Activated CD8-positive, alpha-beta memory T cell treated with anti-CD3 and anti-CD28 coated beads for 24 hours (primary cell): ENCODE data around the gene IL1A.

Experiments used
- DNase-seq: peaks from one replicate; pipeline ENCODE4 v3.0.0-alpha.2; 2020

The IL1A gene

DNA sequence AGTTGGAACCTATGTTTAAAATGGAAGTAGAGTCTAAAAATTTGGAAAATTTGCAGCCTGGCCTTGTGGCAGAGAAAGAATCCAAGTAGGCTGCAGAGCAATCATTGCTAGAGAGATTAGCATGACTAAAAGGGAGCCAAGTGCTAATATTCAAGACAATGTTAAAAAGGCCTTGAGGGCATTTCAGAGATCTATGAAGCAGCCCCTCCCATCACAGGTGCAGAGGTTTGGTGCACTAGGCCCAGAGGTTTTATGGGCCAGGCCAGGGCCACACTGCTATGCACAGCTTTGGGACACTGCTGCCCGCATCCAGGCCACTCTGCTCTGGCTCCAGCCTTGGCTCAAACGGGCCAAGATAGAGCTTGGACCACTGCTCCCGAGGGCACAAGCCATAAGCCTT, 6.7 kb upstream of the IL1A start:
- no peak for DNase-seq

DNA sequence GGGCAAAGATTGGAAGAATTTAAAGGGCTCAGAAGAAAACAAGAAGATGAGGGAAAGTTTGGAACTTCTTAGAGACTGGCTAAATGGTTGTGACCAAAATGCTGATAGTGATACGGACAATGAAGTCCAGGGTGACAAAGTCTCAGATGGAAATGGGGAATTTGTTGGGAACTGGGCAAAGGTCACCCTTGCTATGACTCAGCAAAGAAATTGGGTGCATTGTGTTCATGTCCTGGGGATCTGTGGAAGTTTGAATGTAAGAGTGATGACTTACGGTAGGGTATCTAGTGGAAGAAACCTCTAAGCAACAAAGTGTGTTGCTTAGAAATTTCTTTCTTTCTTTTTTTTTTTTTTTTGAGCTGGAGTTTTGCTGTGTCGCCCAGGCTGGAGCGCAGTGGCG, 6.0 kb upstream of the IL1A start:
- DNase-seq: no peak

- no peak for DNase-seq
These were observed 4.9 kb upstream of the IL1A start for GRCh38 chr2:112789186-112789585.

- DNase-seq: no peak
These were observed 4.4 kb upstream of the IL1A start for GRCh38 chr2:112788653-112789052.

DNA sequence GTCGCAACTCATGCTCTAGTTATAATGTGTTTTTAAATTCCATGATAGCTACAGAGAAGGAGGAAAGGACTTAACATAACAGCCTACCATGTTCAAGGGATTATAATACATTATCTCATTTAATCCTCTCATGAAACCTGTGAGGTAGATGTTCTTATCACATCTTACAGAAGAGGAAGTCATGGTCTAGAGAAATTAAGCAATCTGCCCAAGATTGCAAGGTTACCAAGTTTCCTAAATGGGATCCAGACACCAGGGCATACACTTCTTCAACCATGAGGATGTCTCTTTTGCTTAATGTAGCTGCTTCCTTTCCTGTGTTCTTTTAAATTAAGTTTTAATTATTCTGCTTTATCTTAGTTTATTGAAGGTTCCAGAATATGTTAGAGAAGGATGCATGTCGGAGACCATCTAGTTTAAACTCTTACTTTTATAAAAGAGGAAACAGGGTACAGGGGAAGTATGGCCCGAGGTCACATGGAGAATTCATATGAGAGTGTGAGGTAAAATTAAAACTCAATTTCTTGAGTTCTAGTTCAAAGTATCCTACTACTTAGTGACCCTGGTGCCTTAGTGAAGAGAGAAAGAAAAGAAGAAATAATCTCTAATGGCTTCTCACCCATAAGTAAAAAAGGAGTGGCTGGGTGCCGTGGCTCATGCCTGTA, 3.6 kb upstream of the IL1A start:
- DNase-seq: no peak

- DNase-seq: no peak
These were observed 3.0 kb upstream of the IL1A start for GRCh38 chr2:112787294-112787693.

DNA sequence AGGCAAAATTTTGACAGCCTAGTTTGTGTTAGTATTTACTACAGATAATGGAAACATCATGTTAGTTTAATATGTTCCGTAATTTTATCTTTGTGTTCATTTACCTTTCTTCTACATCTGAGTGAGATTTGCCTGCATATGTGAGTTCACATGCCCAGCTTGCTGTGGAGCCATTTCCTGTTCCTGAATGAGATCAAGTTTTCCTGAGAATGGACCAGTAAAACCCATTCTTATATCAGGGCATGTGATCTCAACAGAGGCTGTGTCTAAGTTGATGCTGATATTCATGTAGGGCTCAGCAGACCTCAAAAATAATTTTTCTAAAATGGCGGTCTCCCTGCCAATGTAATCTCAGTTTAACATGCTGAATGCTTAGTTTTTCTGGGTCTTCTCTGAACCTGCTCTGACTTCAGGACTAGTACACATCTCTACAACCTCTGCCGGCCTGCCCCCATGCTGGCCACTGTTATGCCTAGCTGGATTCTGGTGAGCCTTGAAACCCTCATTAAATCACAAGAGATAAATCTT, 1.0 kb downstream of the IL1A start:
- no peak for DNase-seq

- DNase-seq: no peak
These were observed 2.0 kb downstream of the IL1A start for GRCh38 chr2:112782234-112782799.

- DNase-seq: no peak
These were observed 4.7 kb downstream of the IL1A start for GRCh38 chr2:112779598-112779997.

DNA sequence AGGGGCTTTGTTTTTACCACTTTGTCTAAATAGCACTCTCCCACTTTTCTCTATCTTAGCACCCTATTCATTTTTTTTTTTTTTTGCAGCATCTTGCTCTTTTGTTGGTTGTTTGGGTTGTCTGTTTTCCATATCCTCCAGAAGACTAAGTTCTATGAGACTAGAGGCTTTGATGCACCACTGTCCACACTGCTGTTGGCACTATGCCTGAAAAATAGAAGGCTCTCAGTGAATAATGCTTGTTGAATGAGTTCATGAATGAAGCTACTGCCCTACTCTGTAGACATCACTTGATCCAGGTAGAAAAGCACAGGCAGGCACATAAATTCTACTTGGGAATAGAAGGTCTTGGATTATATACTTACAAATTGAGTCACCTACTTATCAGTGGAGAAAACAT, 7.3 kb downstream of the IL1A start:
- DNase-seq: no peak

DNA sequence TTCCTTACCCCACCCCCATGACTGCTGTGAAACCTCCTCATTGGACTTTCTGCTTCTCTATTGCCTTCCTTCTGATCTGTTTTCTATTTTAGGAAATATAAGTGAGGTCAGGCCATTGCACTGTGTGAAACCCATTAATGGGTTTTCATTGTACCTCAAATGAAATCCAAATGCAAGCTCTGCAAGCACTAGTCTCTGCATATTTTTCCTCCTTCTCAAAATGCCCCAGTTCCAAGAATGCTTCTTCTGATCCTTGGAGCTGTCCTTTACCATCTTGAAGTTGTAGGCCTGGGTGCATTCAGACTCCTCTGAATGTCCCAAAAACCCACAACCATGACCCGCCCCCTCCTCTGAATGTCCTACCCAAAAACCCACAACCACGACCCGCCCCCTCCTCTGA, 8.2 kb downstream of the IL1A start:
- DNase-seq: no peak

DNA sequence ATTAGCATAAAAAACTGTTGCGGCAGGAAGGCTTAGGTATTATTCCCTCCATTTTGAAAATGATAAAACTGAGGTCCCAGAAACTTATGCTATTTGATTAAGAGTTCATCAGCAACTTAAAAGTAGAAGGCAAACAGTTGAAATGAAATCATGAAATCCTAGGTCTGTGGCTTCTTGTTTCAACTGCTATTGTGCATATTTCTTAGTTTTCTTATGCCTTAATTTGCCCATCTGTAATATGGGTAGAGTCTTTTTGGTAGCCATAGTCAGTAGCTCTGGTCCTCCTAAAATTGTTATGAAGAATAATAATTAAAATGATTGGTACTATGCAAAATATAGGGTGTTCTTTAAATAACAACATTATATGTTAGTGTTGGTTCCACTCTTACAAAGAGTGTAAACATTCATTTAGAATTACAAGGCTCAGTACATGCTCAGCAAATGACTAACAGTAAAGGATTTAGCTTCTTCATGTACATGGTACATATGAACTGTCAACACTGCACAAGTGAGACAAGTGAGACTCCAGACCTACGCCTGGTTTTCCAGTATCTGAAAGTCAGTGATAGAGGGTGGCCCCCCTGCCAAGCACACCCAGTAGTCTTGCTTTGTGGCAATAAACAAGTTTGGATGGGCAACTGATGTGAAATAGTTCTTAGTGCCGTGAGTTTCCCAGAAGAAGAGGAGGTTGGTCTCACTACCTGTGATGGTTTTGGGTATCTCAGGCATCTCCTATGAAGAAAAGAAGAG, 9.6 kb downstream of the IL1A start:
- DNase-seq: no peak

GRCh38 chr2:112773556-112773955, 10.7 kb downstream of the IL1A start:
- DNase-seq: no peak

DNA sequence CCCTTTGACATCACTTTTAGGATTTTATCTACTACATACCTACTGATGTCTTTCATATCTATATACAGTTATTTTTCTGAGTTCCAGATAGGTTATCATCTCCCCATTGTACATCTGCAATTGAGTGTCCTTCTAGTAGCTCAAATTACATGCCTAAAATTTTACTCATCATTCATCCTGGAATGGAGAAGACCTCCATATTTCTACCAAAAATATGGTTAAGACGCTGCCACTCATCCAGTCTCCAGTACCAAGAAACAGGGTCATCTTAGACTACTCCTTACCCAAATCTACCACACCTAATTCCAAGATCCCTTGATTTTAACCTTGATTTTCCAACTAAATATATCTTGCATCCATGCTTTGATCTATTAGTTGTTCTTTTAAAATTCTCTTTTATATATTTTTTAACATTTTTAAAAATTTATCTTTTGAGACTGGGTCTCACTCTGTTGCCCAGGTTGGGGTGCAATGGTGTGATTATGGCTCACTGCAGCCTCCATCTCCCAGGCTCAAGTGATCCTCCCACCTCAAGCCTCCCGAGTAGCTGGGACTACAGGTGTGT, 11.3 kb downstream of the IL1A start:
- DNase-seq: no peak

- DNase-seq: no peak
These were observed 12.0 kb downstream of the IL1A start for GRCh38 chr2:112772322-112772721.

- no peak for DNase-seq
These were observed 15.9 kb downstream of the IL1A start for GRCh38 chr2:112768432-112768831.

GRCh38 chr2:112767693-112768330, 16.5 kb downstream of the IL1A start:
- no peak for DNase-seq

DNA sequence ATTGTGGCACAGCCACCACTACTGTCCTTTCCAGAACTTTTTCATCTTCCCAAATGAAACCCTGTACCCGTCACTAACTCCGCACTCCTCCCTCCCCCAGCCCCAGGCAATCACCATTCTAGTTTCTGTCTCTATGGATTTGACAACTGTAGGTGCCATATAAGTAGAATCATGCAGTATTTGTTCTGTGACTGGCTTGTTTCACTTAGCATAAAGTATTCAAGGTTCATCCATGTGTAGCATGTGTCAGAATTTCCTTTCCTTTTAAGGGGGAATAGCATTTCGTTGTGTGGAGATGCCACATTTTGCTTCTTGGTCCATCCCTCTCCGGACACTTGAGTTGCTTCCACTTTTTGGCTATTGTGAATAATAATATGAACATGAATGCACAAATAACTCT, 19.0 kb downstream of the IL1A start:
- DNase-seq: no peak

DNA sequence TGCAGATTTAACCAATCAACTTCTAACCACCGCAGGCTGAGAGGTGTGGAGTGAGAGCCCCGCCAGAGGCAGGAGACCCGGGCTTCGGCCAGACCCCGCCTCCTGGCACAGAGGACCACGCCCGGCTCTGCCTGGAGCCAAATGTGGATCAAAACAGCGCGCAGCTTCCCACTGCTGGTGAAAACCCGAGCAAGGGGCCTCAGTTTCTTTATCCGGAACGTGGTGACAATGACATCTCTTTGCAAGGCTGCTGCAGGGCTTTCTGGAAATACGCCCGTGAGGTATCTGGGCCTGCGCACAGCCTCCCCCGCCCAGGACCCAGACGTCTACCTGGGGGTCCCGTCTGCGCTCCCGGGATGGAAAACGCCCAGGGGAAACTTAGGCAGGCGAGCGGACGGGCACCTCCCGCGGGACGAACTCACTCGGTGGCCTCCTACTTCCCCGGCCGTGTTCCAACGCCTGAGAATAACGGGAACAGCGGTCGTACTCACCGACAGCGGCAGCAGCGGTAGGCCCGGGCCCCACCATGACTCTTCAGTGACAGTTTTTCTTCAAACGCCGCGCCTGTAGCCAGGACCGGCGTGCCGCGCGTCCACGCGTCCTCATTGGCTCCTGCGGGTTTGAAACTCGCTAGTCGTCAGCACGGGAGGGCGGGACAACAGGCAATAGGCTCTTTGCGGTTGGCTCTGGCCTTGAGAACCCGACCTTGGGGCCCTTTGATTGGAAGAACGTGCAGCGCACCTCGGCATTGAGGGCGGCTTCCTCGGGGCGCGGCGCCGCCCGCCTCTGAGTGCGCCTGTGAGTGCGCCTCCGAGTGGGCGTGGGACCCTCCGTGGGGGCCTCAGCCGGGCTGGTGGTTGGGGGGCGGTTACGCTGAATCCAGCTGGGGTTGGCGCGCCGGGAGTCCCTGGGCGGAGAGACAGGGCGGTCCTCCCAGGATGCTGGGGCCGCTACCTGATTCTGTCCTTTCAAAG, 19.9 kb downstream of the IL1A start, which contains the start of gene CKAP2L:
TSS of gene CKAP2L (minus strand) at position 539 of the 974 bp plus-strand sequence. CDS start at position 528, 11 bp downstream.
- DNase-seq: peak; percentile 95

GRCh38 chr2:112762276-112762675, 22.0 kb downstream of the IL1A start:
- no peak for DNase-seq

DNA sequence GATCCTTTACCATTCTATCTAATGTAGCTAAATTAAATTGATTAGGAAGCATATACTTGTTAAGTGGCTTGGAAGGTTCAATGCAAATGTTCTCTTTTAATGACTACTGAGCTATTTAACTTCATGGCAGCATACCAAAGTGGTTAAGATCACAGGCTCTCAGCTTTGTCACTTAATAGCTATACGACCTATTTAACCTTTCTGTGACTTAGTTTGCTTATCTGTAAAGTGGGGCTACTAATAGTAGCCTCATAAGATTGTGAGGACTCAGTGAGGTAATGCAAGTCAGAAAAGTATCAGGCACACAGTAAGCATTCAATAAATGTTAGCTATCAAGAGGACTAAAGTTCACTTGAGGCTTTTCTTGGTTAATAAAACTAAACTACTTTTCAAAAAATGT, 24.1 kb downstream of the IL1A start:
- DNase-seq: no peak

DNA sequence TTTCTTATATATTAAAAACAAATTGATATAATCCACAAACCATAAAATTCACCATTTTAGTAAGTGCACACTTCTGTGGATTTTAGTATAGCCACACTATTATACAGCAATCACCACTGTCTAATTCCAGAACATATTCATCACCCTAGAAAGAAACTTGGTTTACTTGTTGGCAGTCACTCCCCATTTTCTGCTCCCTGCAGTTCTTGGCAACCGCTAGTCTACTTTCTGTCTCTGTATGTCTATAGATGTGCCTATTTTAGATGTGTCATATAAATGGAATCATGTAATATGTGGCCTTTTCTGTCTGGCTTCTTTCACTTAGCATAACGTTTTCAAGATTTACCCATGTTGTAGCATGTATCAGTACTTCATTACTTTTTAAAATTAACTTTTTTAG, 25.6 kb downstream of the IL1A start:
- DNase-seq: no peak
